NOMO-1 treated with dmso at 0.1 percent for 144 hours (cell line): ENCODE data around the gene SAMMSON.
A peak's percentile ranks its signal among the peaks of the same experiment; 100 is the strongest.

ENCODE experiments used
- DNase-seq: peaks from one replicate; lab custom pipeline; 2025; ENCODE audit not compliant: unreplicated experiment; lab: John Stamatoyannopoulos, UW

SAMMSON gene

DNA sequence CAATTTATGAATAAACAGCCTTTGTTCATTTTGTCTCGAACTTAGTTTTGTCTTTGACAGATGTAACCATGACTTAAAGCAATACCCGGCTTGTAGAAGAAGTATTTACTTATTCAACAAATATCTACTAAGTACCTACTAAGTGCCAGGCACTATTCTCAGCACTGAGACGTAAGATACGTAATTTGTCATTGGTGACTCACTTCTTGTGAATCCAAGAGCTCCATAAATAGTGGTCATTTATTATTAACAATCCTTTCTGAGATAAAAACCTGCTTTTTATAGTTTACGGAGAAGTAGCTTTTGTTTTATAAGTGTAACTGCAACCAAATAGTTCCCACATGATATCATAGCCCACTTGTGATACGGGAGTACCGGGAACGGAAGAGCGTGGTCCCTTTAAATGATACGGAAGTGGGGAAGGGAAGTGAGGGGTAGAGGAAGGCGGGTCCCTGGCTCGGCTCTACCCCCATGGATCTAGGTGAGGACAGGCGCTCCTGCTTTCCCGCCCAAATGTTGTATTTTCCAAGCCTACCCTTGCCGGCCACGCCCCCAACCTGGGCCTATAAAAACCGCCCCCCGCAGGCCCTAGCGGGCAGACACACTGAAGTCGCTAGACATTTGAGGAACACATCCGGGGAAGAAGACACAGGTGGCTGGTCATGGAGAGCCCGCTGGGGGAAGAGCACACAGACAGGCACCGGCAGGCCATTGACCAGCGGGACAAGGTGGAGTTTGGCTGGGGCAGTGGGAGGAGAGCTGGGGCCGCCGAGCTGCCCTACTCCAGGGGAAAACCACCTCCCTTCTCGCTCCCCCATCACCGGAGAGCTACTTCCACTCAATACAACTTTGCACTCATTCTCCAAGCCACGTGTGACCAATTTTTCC is at the start of gene SAMMSON:
SAMMSON (plus strand) TSS at position 594 of the 888 bp plus-strand sequence.
- peak; percentile 93 for DNase-seq

DNA sequence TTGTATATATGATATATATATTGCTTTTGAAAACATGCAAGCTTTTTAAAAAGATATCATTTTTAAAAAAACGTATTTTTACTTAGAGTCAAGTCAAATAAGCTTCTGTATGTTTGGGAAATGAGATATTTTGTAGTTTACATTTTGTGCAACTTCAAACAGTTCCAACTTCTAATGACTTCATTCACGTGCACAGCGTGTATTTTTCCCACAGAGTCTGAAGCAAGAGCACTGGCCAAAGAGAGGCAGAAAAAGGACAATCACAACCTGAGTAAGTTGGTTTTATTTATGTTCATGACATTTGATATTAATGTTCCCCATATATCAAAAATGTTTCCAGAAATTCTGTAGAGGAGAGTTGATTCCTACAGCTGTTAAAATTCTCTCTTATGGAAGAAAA is 47.9 kb upstream of the SAMMSON start:
- DNase-seq: no peak

DNA sequence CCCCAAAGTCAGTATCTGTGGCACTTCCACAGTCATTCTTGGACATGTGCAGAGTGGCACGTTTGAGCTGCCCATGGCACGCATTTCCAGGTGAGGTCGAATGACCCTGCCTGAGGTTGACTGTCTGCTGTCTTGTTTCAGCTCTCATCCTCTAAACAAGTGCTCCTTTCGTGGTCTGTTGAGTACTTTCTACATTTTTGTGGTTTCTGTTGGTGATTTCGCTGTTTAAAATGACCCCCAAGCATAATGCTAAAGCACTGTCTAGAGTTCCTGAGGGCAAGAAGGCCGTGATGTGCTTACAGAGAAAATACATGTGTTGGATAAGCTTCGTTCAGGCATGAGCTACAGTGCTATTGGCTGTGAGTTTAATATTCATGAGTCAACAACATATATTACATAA is 40.0 kb upstream of the SAMMSON start:
- DNase-seq: no peak

DNA sequence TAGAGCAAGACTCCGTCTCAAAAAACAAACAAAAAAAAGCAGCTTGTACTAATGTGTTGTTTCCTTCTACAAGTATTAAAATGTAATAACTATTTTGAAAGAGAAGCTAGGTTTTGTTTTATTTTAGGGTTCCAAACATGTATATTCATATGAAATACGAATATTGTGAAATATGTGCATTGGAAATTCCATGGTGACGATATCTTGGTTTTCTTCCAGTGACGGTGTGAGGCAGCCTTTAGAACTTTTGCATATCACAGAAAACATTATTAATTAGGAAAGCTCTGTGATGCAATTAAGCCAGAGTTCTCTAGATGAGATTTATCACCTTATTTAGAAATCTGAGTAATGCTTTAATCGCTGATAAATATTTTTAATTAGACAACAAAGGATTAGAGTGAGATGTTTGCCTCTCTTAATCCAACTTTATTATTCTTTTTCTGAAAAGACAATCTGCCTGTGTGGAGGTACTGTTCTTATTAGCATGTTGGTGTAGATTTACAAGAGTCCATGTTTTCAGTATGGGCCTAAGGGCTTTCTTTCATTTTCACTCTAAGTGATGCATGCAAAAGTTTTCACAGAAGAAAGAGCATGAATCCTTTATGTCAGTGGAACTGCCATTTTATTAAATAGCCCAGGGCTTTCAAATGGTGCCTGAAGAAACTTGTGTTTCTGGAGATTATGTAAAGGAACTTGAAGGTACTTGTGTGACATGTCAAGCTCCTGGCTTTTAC is 37.7 kb upstream of the SAMMSON start:
- no peak for DNase-seq

DNA sequence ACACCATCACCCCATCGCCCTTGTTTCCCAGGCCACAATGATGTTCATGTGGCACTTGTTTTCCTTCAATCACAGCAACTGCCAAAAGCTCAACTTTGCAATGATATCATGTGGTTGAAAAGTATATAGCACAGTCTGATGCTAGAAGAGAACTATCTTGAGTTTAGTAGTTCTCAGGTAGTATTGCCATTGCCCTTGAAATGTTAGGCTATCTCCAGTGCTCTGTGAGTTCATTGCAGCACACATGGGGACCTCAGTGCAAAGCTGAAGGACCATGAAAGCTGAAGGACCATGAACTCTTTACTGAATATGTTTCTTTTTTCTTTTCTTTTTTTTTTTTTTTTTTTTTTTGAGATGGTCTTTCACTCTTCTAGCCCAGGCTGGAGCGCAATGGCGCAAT is 35.9 kb upstream of the SAMMSON start:
- no peak for DNase-seq

DNA sequence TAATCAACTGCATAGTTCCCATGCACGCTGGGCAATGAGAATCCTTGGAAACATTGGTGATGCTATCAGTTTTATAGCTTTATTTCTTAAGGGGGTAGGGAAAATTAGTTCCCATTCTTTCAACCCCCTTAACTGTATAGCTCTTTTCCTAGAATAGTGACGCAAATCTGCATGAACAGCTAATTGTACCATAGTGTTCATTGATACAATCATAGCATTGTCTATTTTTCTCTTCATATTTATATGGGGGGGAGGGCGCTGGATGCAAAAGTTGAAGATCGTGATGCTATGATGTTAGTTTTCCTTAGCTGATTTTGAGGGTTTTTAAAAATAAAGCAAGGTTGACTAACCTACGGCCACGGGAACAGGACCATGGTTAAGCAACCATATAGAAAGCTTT is 32.4 kb upstream of the SAMMSON start:
- DNase-seq: no peak

DNA sequence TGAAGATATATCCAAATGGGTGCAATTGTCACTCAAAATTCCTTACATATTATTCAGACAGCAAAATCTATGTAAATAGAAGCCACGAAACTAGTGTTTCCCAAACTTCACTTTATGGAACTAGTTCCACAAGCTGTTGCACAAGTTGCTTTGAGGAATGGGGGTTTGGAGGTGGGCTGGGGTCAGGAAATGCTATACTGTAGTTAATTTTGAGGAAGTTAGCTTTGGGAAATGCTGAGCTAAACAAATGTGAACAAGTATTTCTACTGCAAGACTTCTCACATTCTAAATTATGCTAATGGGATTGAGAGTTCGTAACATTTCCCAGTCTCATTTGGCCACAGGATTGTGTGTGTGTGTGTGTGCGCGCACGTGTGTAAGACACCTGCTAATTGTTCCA is 28.7 kb upstream of the SAMMSON start:
- no peak for DNase-seq

DNA sequence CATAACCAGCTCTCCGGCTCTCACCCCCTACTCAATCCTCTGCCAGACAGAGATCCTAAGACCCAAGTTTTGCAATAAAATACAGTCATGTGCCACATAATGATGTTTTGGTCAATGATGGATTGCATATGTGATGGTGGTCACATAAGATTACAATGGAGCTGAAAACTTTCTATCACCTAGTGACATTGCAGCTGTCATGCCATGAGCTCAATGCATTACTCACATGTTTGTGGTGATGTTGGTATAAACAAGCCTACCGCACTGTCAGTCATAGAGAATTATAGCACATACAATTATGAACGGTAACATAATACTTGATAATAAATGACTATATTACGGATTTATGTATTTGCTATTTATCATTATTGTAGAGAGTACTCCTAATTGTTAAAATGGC is 26.9 kb upstream of the SAMMSON start:
- DNase-seq: no peak

DNA sequence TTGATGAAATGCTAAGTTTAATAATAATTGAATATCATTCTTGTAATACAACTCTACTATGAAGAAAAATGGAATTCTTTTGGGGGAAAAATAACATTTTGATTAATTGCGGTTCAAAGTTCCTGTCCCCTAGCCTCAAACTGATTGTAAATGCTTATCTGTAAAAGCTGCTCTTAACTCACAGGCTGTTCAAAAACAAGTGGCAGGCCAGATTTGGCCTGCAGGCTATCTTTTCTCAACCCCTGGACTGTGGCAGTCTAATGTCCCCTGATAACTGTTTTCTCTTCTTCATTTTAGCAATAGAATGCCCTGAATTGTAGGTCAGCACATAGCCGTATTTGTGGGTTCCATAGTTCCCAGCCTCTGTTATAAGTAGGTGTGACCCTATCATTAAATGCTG is 23.5 kb upstream of the SAMMSON start:
- no peak for DNase-seq

DNA sequence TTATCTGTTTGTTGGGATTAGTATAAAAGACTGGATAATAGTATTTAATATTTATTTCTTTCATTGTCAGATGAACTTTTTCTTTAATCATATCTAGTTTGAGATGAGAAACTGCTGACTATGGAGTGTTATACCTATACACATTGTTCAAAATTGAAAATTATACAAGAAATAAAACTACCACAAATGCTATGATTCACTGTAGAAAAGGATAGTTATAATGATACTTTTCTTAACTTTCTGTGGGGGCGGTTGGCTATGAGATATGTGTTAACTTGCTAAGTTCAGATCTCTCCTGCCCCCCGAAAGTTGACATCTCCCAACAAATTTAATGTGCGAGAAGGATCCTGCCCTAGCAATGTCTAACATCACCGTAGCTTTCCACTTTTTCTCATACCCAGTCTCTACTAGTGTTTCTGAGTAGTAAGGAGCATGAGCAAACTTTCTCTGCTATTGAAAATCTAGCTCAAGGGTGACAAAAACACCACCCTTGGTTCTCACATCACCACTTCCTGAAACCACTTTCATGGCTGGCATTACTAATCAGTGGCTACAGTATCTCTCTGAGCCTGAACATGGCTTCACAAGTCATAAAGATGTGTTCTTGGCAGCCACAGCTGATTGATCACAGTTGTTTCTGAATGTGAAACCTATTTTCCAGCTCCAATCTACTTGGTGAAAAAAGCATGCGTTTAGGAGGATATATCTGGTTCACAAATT is 15.8 kb upstream of the SAMMSON start:
- no peak for DNase-seq

DNA sequence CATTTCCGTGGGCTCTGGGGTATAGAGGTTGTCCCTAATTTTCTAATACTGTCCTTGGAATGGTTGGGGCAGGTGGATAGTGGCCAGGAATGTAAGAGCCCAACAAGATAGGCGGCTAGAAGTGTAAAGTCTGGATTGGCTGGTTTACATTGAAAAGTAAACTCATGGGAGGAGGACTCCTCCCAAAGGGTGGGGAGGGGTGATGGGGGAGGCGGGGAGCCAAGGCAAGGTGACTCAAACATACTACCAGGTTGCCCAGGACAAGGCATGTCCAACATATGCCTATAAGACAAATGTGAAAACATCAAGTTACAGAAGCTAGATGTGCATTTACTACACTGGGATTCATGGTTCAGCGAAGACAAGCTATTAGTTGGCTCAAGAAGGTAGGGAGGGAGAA is 14.3 kb upstream of the SAMMSON start:
- DNase-seq: no peak

DNA sequence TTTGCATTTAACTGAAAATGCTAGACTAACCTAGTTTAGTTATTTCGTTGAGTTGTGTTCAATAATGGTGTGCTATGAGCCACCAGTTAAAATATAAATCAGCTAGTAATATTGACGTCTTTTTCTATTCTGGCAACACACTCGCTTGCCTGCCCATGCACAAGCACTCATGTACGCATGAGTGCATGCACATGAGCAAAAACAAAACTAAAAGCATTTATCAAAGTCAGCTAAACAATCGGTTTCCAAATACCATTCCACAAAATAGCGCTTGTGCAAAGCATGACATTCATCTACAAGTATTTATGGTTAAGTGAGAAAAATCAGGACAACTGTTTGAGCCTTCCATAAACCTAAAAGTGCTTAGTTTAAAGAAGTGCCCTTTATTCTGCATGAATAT is 13.1 kb upstream of the SAMMSON start:
- DNase-seq: no peak

DNA sequence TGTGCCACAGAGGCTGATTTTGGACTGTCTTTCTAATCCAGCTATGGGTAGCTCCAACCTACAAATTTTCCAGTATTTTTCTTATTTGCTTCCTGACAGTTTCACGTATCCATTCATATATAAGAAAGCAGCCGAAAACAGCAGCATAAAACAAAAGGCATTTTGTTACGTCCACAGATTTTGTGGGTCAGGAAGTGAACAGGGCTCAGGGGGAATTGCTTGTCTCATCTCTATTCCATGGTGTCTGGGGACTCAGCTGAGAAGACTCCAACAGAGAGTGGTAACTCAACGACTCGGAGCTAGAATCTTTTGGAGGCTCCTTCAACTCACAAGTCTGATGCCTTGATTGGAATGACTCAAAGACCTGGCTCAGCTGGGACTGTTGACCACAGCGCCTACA is 11.7 kb upstream of the SAMMSON start:
- no peak for DNase-seq

DNA sequence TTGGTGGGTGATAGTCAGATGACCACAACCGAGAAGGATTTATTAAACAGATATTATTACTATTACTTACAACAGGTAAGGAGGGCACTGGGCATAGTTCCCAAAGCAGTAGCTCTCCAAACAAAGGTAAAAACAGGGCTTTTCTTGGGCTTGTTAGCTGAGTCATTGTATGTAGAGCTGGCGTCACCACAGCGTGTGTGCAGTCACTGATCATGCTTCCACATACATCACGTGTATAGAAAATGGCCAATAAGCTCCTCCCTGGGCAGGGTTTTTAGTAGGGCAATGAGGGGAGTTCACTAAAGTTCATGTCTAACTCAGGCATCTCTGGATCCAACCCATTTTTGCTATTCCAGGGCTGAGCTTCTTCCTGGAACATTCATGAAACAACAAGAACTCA is 5.8 kb upstream of the SAMMSON start:
- DNase-seq: no peak

DNA sequence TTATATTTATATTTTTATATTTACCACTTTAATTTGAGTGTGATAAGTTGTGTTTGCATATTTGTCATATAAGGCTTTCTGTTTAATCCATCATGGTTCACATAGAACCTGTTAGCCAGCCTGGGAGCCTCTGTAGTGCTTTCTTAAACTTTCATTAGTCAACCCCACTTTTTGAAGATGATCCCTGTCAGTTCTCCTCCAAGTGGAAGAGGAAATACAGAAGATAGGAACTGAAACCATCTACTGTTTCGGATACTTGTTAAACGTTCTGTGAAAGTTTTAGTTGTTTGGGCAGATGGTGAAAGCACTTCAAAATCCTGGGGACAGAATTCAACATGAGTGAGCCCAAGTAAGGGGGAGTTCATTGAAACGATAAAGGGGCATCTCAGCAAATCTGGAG is 4.6 kb upstream of the SAMMSON start:
- peak; percentile 34 for DNase-seq

DNA sequence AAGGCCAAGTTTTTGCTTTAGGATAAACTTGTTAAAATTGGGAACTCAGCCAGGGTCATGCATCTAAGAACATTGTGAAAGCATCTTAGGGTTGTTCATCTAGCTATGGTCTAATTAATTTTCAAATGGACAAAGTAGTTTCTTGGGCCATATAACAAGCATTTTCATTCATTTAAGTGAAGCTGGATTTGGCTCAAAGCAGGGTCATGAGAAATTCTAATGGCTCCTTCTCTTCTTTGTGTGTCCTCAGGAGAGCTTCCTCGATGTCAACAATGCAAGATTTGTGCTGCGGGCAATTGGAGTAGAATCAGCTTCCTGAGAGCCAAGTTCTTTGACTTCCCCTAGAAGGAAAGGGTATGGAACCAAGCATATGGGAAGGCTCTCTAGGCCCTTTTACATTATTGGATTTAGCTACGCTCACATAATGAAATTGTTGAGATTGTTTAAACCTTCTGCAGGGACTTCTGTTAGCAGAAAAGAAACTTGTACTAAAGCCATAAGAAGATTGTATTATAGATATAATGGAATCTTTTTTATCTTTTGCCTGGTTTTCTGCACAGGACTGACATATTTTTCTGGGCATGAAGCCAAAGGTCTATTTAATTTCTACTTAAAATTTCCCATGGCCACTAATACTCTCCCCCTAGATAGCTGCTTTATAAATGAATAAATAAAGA is 1.8 kb upstream of the SAMMSON start:
- DNase-seq: no peak

DNA sequence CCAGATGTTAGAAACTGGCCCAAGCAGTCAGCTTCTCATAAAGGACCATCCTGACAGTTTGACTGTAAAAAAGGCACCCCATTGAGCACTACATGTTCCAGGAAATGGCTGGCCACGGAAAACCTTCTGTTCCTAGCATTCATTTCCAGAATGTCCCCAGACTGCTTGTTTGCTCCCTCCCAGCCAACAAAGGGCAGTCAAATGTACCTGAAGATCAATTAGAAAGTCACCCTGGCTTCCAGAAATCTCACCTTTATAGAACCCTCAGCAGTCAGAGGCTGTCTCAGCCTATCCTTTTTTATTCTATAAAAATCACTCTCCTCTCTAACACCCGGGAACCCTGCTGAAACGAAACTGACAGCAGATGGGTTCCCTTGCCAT is 784 bp upstream of the SAMMSON start:
- DNase-seq: no peak

DNA sequence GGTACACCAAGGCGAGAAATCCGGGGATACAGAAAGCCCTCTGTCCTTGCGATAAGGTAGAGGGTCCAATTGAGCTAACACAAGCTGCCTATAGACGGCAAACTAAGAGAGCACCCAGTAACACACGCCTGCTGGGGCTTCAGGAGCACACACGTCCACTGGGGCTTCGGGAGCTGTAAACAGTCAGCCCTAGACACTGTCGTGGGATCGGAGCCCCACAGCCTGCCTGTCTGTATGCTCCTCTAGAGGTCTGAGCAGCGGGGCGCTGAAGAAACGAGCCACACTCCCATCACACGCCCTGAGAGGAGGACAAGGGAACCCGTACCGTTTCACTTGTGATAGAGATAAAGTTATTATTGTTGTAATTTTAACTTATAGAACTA is 486 bp downstream of the SAMMSON start:
- DNase-seq: no peak

DNA sequence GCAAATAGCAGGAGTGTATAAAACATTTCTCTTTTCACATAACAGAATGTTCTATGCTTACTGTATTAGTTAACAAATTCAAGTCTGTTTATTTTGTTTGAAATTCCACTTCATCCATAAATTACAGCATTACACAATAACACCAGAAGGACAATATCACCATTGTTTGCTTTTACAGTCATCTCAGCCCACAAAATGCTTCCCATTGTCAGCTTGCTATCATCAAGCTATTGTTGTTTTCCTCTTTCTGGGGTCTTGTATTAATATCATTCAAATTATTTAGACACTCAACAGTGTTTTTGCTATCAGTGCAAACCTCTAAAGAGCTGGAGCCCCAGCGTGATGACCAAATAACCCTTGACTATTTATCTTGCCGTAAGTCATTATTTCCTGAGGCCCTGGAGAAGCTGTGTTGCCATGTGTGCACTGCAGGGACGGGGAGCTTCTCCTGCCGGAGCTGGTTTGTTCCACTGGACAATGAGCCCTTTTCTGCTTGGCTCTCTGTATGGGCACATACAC is 1.1 kb downstream of the SAMMSON start:
- no peak for DNase-seq

DNA sequence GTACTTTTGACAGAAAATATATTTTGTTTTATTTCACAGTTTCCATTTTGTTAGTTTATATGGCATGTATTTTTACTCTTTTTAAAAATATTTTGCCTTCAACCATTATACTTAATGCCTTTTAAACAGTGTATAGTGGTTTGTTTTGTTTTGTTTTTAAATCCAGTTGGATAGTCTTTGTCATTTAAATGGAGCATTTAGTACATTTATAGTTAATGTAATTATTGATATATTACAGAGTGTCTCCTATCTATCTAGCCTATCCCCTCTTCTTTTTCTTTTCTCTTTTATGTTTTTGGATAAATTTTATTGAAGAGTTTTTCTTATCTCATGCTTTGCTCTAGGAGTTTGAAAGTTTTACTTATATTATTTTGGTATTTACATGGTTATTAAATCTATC is 3.6 kb downstream of the SAMMSON start:
- no peak for DNase-seq

DNA sequence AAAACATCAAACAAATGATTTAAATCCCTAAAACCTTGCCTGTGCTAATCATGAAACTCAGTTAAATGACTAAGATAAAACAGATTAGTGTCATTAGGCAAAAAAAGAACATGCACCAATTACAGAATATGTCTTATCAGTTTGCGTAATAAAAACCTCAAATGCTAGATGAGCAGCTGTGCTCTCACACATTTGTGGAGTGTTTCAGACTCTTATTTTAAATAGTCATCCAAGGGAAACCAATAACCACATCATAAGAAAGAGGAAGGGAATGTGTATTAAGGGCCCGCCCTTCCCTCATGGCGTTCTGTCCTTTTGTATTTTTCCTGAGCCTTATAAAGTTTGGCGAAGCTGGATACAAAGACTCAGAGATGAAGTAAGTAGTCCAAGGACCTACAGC is 6.6 kb downstream of the SAMMSON start:
- DNase-seq: peak; percentile 32
